Neuronal stem cell (in vitro differentiated cells): ENCODE measurements around the gene VDR.

Experiments
- DNase-seq: peaks from one replicate; pipeline ENCODE4 v3.0.0-alpha.2; 2013; ENCODE audit warnings: low spot score
- H2AFZ ChIP-seq: one replicate; pipeline ENCODE4 v1.6.1; 2013; ENCODE audit warnings: mild to moderate bottlenecking, low read length, inconsistent platforms
- H2AK5ac ChIP-seq: 2 replicates; pipeline ENCODE4 v1.6.1; 2013; ENCODE audit warnings: low read depth, mild to moderate bottlenecking, inconsistent platforms, low read length, moderate library complexity, mixed read lengths
- H2BK120ac ChIP-seq: 2 replicates; pipeline ENCODE4 v1.6.1; 2013; ENCODE audit warnings: low read depth, mild to moderate bottlenecking, inconsistent platforms, low read length, moderate library complexity, mixed read lengths
- H2BK12ac ChIP-seq: one replicate; pipeline ENCODE4 v1.6.1; 2013; ENCODE audit warnings: low read length, inconsistent platforms
- H2BK15ac ChIP-seq: 2 replicates; pipeline ENCODE4 v1.6.1; 2013; ENCODE audit warnings: mild to moderate bottlenecking, low read length, inconsistent platforms, mixed read lengths
- H2BK5ac ChIP-seq: one replicate; pipeline ENCODE4 v1.6.1; 2013; ENCODE audit warnings: inconsistent platforms, mild to moderate bottlenecking, low read length, moderate library complexity
- H3K14ac ChIP-seq: one replicate; pipeline ENCODE4 v1.6.1; 2013; ENCODE audit warnings: low read length, inconsistent platforms
- H3K18ac ChIP-seq: 2 replicates; pipeline ENCODE4 v1.6.1; 2013; ENCODE audit warnings: low read length, inconsistent platforms
- H3K23ac ChIP-seq: 2 replicates; pipeline ENCODE4 v1.6.1; 2013; ENCODE audit warnings: low read depth, mild to moderate bottlenecking, mixed read lengths, low read length, inconsistent platforms; ENCODE audit not compliant: poor library complexity
- H3K27ac ChIP-seq: replicated peaks from 3 replicates; pipeline ENCODE4 v1.5.1; 2013; ENCODE audit warnings: low read length, inconsistent platforms
- H3K27me3 ChIP-seq, 3 experiments: 2 replicates each; pipeline ENCODE4 v1.6.1; 2013; ENCODE audit warnings: low read length in 3 of 3, mild to moderate bottlenecking in 2 of 3, inconsistent platforms in 1 of 3, low read depth in 1 of 3, mixed read lengths in 1 of 3, moderate library complexity in 1 of 3; ENCODE audit not compliant: control insufficient read depth in 3 of 3, insufficient read depth in 3 of 3
- H3K36me3 ChIP-seq, 2 donors: replicated peaks in 1 of 2; 2 replicates each; pipeline ENCODE4 v1.6.1; 2013; ENCODE audit warnings: low read length in 2 of 2; ENCODE audit not compliant: control insufficient read depth in 2 of 2, insufficient read depth in 2 of 2
- H3K4ac ChIP-seq: 2 replicates; pipeline ENCODE4 v1.6.1; 2013; ENCODE audit warnings: inconsistent platforms, mild to moderate bottlenecking, low read length, moderate library complexity
- H3K4me1 ChIP-seq, 2 donors: 1 replicate in 1 of 2; 2 replicates in 1 of 2; pipeline ENCODE4 v1.6.1; 2013; ENCODE audit warnings: low read length in 2 of 2, low read depth in 1 of 2; ENCODE audit not compliant: control insufficient read depth in 2 of 2, insufficient read depth in 1 of 2
- H3K4me2 ChIP-seq: one replicate; pipeline ENCODE4 v1.6.1; 2013; ENCODE audit warnings: mild to moderate bottlenecking, low read length, inconsistent platforms; ENCODE audit not compliant: insufficient read depth, poor library complexity, severe bottlenecking
- H3K4me3 ChIP-seq, 2 donors: 2 replicates each; pipeline ENCODE4 v1.5.1; 2013; ENCODE audit warnings: low read length in 2 of 2, mild to moderate bottlenecking in 2 of 2, inconsistent platforms in 1 of 2, moderate library complexity in 1 of 2
- H3K79me1 ChIP-seq: one replicate; pipeline ENCODE4 v1.6.1; 2013; ENCODE audit warnings: low read depth, mild to moderate bottlenecking, inconsistent platforms, low read length, moderate library complexity
- H3K9ac ChIP-seq: one replicate; pipeline ENCODE4 v1.6.1; 2013; ENCODE audit warnings: mild to moderate bottlenecking, low read depth, low read length, inconsistent platforms; ENCODE audit not compliant: poor library complexity
- H3K9me3 ChIP-seq, 2 donors: replicated peaks in 1 of 2; 2 replicates each; pipeline versions ENCODE3 to v1.6.1; 2013; ENCODE audit warnings: low read length in 2 of 2, mild to moderate bottlenecking in 2 of 2, inconsistent platforms in 1 of 2, low read depth in 1 of 2, mixed read lengths in 1 of 2, moderate library complexity in 1 of 2; ENCODE audit not compliant: control insufficient read depth in 2 of 2, insufficient read depth in 1 of 2
- H4K8ac ChIP-seq: one replicate; pipeline ENCODE4 v1.6.1; 2013; ENCODE audit warnings: low read depth, mild to moderate bottlenecking, inconsistent platforms, low read length, moderate library complexity
- H4K91ac ChIP-seq: one replicate; pipeline ENCODE4 v1.6.1; 2013; ENCODE audit warnings: low read length, low read depth, mild to moderate bottlenecking, inconsistent platforms; ENCODE audit not compliant: poor library complexity
- WGBS, 2 donors: extraction: QIAGEN DNeasy Blood & Tissue Kit; methylation state at CpG; one replicate each; pipeline ENCODE4 v1.1.7; 2013; ENCODE audit warnings: missing lambda C conversion rate in 2 of 2, mixed read lengths in 1 of 2; ENCODE audit not compliant: insufficient read length in 2 of 2, insufficient replicate concordance in 1 of 2; ENCODE audit errors: extremely low coverage in 2 of 2; 5-methylcytosine and 5-hydroxymethylcytosine counted together

VDR gene

GRCh38 chr12:47941871-47942613 lies 37.2 kb upstream of the VDR start:
- H3K36me3 ChIP-seq = no peaks in the 10 kb centered on the region
- H3K4ac ChIP-seq = no peak overlapping the region
- H3K14ac ChIP-seq = peak overlapping the region; percentile 32
- peaks cover 0 to 33% (median 9%) of the 10 kb centered on the region in 3 experiments for H3K27me3 ChIP-seq
- no peak overlapping the region for H2BK5ac ChIP-seq
- H3K9ac ChIP-seq = peak overlapping the region; percentile 51
- H4K8ac ChIP-seq = no peak overlapping the region
- H3K4me1 ChIP-seq = peaks cover 0 to 9% of the 10 kb centered on the region in 2 donors
- no peak overlapping the region for H2AK5ac ChIP-seq
- H2BK120ac ChIP-seq = no peak overlapping the region
- H3K4me2 ChIP-seq = peak overlapping the region; percentile 55
- H3K27ac ChIP-seq = no peak overlapping the region
- no peaks in the 10 kb centered on the region for H3K9me3 ChIP-seq
- peak overlapping the region; percentile 75 for H3K23ac ChIP-seq
- H2AFZ ChIP-seq = peak overlapping the region; percentile 43
- no peak overlapping the region for H2BK12ac ChIP-seq
- no peak overlapping the region for H3K4me3 ChIP-seq
- peak overlapping the region; percentile 93 for H3K18ac ChIP-seq
- no peak overlapping the region for H2BK15ac ChIP-seq
- no peak for DNase-seq
- no CpG with 5 or more reads among the region's 40 CpGs for WGBS, 2 donors
- H3K79me1 ChIP-seq = no peaks in the 10 kb centered on the region
- H4K91ac ChIP-seq = no peak overlapping the region

GRCh38 chr12:47941475-47941780 lies 36.6 kb upstream of the VDR start:
- Histone ChIP-seq H3K4ac (no peak overlapping the region), H3K4me3 (no peak overlapping the region), H3K36me3 (no peaks in the 10 kb centered on the region)

GRCh38 chr12:47940773-47941474 lies 36.1 kb upstream of the VDR start:
- Histone ChIP-seq H3K4me2 (no peak overlapping the region), H4K91ac (no peak overlapping the region), H4K8ac (no peak overlapping the region), H3K36me3 (no peaks in the 10 kb centered on the region), H2BK15ac (no peak overlapping the region), H2BK5ac (no peak overlapping the region), H3K79me1 (no peaks in the 10 kb centered on the region), H3K18ac (no peak overlapping the region), H3K27me3 (peaks cover 0 to 25% (median 9%) of the 10 kb centered on the region in 3 experiments), H2BK120ac (no peak overlapping the region), H3K9ac (no peak overlapping the region), H2AK5ac (peak overlapping the region; percentile 19), H3K27ac (no peak overlapping the region), H3K9me3 (no peaks in the 10 kb centered on the region), H3K4me3 (no peak overlapping the region), H3K14ac (no peak overlapping the region), H3K4me1 (peaks cover 0 to 6% of the 10 kb centered on the region in 2 donors), H3K4ac (no peak overlapping the region), H2AFZ (no peak overlapping the region), H3K23ac (no peak overlapping the region), H2BK12ac (no peak overlapping the region)
- no CpG with 5 or more reads among the region's 10 CpGs for WGBS, 2 donors
- no peak for DNase-seq

More at GRCh38 chr12:47941475-47941780, 36.6 kb upstream of the VDR start:
- H3K79me1 ChIP-seq = no peaks in the 10 kb centered on the region
- H2BK120ac ChIP-seq = no peak overlapping the region
- H3K4me2 ChIP-seq = no peak overlapping the region
- DNase-seq = no peak
- no peaks in the 10 kb centered on the region for H3K9me3 ChIP-seq
- no peak overlapping the region for H3K18ac ChIP-seq
- no peak overlapping the region for H4K8ac ChIP-seq
- peak overlapping the region; percentile 43 for H2AFZ ChIP-seq
- H4K91ac ChIP-seq = no peak overlapping the region
- no CpG with 5 or more reads among the region's 9 CpGs for WGBS, 2 donors
- H3K27me3 ChIP-seq = peaks cover 0 to 27% (median 9%) of the 10 kb centered on the region in 3 experiments
- no peak overlapping the region for H2BK12ac ChIP-seq
- no peak overlapping the region for H2BK15ac ChIP-seq
- no peak overlapping the region for H3K9ac ChIP-seq
- H2AK5ac ChIP-seq = no peak overlapping the region
- no peak overlapping the region for H3K14ac ChIP-seq
- no peak overlapping the region for H2BK5ac ChIP-seq
- H3K4me1 ChIP-seq = peaks cover 0 to 6% of the 10 kb centered on the region in 2 donors
- no peak overlapping the region for H3K23ac ChIP-seq
- no peak overlapping the region for H3K27ac ChIP-seq

GRCh38 chr12:47939009-47939601 lies 34.3 kb upstream of the VDR start:
- Histone ChIP-seq H2BK120ac (no peak overlapping the region), H3K27ac (no peak overlapping the region), H3K4ac (no peak overlapping the region), H3K14ac (no peak overlapping the region), H3K23ac (no peak overlapping the region), H3K4me1 (peaks cover 0 to 6% of the 10 kb centered on the region in 2 donors), H3K79me1 (no peaks in the 10 kb centered on the region), H2BK5ac (no peak overlapping the region), H3K9me3 (no peaks in the 10 kb centered on the region), H4K8ac (no peak overlapping the region), H3K4me2 (no peak overlapping the region), H3K4me3 (no peak overlapping the region), H4K91ac (no peak overlapping the region), H2BK15ac (no peak overlapping the region), H2AK5ac (no peak overlapping the region), H3K27me3 (peaks cover 0 to 24% (median 6%) of the 10 kb centered on the region in 3 experiments), H2AFZ (no peak overlapping the region), H3K36me3 (no peaks in the 10 kb centered on the region), H2BK12ac (no peak overlapping the region), H3K9ac (no peak overlapping the region), H3K18ac (peak overlapping the region; percentile 23)
- no CpG with 5 or more reads among the region's 6 CpGs for WGBS, 2 donors
- DNase-seq = no peak
